Activated naive CD8-positive, alpha-beta T cell treated with anti-CD3 and anti-CD28 coated beads, Interleukin-2, amount 50 U/mL, for 24 hours (primary cell): Measurements from ENCODE around the gene VBP1.
"Not testable (repeated sequence)": the region's sequence is repeated elsewhere in the genome, so short reads cannot be mapped to it uniquely, and the experiment has no call there.

ENCODE experiments used
- ATAC-seq: fragments of 150-1000 bp; cut with Tn5 transposase; one replicate; pipeline ENCODE4 v1.10.0; 2021
- DNase-seq: peaks from one replicate; pipeline ENCODE4 v3.0.0; 2021
- H3K27ac Mint-ChIP-seq: one replicate; pipeline ENCODE4 v1.8.0; 2021; ENCODE audit warnings: mild to moderate bottlenecking, mixed read lengths
- H3K27me3 Mint-ChIP-seq: one replicate; pipeline ENCODE4 v1.8.0; 2021; ENCODE audit warnings: mixed read lengths
- H3K36me3 Mint-ChIP-seq: one replicate; pipeline ENCODE4 v1.8.0; 2021; ENCODE audit warnings: low read depth, mixed read lengths
- H3K4me1 Mint-ChIP-seq: one replicate; pipeline ENCODE4 v1.8.0; 2021; ENCODE audit warnings: mixed read lengths
- H3K4me3 Mint-ChIP-seq: one replicate; pipeline ENCODE4 v1.8.0; 2021; ENCODE audit warnings: mild to moderate bottlenecking, moderate library complexity, mixed read lengths
- H3K9me3 Mint-ChIP-seq: one replicate; pipeline ENCODE4 v1.8.0; 2021; ENCODE audit warnings: mixed read lengths

The VBP1 gene

GRCh38 chrX:155216179-155216939 lies at the start of gene VBP1:
Gene VBP1, plus strand, starts transcription at chrX:155216460. Its CDS starts 23 bp downstream, at chrX:155216483.
- Mint-ChIP-seq H3K27me3 (no peaks in the 10 kb centered on the region), H3K9me3 (no peaks in the 10 kb centered on the region), H3K4me1 (peaks cover 23% of the 10 kb centered on the region), H3K27ac (peak within 1 kb of the TSS; percentile 88), H3K36me3 (peaks cover 3% of the 10 kb centered on the region), H3K4me3 (peak within 1 kb of the TSS; percentile 92)
- peak; percentile 81 for DNase-seq
- ATAC-seq, result peak; percentile 99

DNA sequence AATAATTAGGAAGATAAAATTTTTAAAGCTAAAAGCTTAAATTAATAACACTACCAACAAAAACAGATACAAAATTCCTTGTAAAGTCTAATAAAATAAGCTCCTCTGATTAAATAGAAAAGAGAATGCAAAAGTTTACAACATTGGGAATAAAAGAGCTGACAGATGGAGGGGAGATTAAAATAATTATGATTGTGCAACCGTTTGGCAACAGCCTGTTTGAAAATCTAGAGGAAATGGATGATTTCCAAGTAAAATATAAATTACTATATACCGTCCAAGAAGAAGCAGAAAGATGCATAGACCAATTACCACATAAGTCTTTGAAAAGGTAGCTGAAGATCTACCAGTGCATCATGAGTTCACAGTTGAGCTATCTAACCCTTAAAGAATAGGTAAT lies 46.4 kb upstream of the VBP1 start:
- H3K4me1 Mint-ChIP-seq, result no peaks in the 10 kb centered on the region
- H3K36me3 Mint-ChIP-seq, result no peaks in the 10 kb centered on the region
- H3K27ac Mint-ChIP-seq, result no peak overlapping the region
- no peaks in the 10 kb centered on the region for H3K9me3 Mint-ChIP-seq
- ATAC-seq (no peak), DNase-seq (no peak)
- H3K4me3 Mint-ChIP-seq, result no peak overlapping the region
- H3K27me3 Mint-ChIP-seq, result no peaks in the 10 kb centered on the region

DNA sequence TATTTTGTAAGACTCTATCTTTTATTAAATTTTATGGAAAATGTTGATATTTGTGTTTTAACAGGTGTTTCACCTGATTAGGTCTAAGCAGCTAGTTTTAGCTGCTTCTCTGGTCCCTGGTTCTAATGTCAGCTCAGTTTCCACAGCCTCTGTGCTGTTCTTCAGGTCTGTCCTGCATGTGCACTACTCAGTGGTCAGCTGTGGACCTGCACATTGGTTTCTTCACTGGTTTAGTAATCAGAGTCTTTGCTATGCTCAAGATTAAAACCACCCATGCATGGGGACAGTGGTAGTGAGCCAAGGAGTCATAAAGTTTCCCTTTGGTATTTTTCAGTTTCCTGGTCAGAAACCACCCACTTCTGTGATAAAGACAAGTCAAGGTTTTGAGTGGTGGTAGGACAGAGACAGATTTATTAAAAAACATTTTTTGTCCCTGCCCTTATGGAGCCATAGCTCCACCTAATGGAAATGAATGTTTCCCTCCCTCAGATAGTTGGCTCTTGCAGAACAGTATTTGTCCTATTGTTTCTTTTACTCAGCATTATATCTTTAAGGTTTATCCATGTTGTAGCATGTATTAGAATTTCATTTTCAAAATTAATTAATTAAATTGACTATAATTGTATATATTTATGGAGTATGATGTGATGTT lies 36.8 kb upstream of the VBP1 start:
- Mint-ChIP-seq H3K4me3 (no peak overlapping the region), H3K27me3 (no peaks in the 10 kb centered on the region), H3K27ac (no peak overlapping the region), H3K9me3 (no peaks in the 10 kb centered on the region), H3K4me1 (no peaks in the 10 kb centered on the region), H3K36me3 (no peaks in the 10 kb centered on the region)
- no peak for ATAC-seq
- no peak for DNase-seq

DNA sequence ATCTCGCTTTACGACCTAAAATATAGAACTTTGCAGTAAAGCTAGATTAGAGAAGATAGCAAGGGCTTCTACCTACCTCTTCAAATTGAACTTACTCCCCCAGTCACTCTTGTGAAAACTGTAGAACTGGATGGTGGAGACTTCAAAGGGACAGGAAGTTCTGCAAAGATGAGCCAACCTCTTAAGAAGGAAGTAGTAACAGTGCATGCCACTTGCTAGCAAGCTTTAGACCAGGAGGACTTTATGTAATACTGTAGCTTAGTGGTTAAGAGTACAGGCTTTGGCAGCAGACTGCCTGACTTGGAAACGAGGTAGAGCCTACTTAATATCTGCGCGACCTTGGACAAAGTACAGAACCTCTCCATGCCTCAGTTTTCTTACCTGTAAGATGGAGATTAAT lies 27.5 kb upstream of the VBP1 start:
- no peak overlapping the region for H3K4me3 Mint-ChIP-seq
- no peak overlapping the region for H3K27ac Mint-ChIP-seq
- peaks cover 4% of the 10 kb centered on the region for H3K36me3 Mint-ChIP-seq
- peaks cover 26% of the 10 kb centered on the region for H3K4me1 Mint-ChIP-seq
- ATAC-seq (peak; percentile 40), DNase-seq (no peak)
- peaks cover 27% of the 10 kb centered on the region for H3K9me3 Mint-ChIP-seq
- H3K27me3 Mint-ChIP-seq, result no peaks in the 10 kb centered on the region

DNA sequence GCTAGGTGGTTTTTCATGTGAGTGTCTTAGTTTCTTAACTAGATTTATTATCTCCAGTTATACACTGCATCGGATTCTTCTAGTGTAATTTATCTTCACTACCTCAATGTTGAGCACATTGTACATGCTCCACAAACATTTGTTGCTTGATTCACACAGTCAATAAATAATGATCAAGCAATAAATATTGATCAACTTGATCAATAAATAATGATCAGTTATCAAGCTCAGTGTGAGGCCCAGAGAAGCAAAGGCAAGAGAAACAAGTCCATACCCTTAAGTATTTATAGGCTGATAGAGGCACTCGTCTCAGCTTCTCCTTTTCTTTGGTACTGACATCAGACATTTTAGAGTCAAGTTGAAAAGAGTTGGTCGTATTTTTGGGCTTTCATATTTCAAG lies 5.1 kb upstream of the VBP1 start:
- H3K36me3 Mint-ChIP-seq, result no peaks in the 10 kb centered on the region
- H3K9me3 Mint-ChIP-seq, result no peaks in the 10 kb centered on the region
- ATAC-seq (no peak), DNase-seq (no peak)
- H3K4me3 Mint-ChIP-seq, result no peak overlapping the region
- no peaks in the 10 kb centered on the region for H3K27me3 Mint-ChIP-seq
- peaks cover 7% of the 10 kb centered on the region for H3K4me1 Mint-ChIP-seq
- H3K27ac Mint-ChIP-seq, result no peak overlapping the region

DNA sequence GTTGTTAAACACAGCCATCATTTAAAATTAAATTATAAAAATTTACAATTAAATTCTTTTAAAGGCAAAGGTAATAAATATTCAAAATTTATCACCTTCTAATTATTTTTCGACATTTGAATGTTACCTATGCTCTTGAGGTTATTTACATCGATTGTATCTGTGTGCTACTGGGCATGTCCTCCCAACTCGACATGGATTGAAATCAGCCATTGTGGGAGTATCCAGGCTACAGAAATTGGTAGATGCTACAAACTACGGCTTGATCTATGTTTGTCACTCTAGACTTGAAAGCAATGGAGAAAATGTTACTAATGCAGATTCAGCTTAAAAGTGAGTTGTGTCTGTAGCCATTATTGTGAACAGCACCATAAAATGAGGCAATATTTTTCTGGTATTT lies 2.5 kb upstream of the VBP1 start:
- Mint-ChIP-seq H3K9me3 (no peaks in the 10 kb centered on the region), H3K4me3 (no peak overlapping the region), H3K4me1 (peaks cover 20% of the 10 kb centered on the region), H3K36me3 (no peaks in the 10 kb centered on the region), H3K27me3 (no peaks in the 10 kb centered on the region), H3K27ac (no peak overlapping the region)
- ATAC-seq (no peak), DNase-seq (no peak)

GRCh38 chrX:155215443-155216178 lies 649 bp upstream of the VBP1 start:
- Mint-ChIP-seq H3K9me3 (no peaks in the 10 kb centered on the region), H3K27me3 (no peaks in the 10 kb centered on the region), H3K4me3 (peak overlapping the region; percentile 92), H3K36me3 (peaks cover 2% of the 10 kb centered on the region), H3K27ac (peak overlapping the region; percentile 88), H3K4me1 (peaks cover 23% of the 10 kb centered on the region)
- ATAC-seq (peak; percentile 26), DNase-seq (no peak)

DNA sequence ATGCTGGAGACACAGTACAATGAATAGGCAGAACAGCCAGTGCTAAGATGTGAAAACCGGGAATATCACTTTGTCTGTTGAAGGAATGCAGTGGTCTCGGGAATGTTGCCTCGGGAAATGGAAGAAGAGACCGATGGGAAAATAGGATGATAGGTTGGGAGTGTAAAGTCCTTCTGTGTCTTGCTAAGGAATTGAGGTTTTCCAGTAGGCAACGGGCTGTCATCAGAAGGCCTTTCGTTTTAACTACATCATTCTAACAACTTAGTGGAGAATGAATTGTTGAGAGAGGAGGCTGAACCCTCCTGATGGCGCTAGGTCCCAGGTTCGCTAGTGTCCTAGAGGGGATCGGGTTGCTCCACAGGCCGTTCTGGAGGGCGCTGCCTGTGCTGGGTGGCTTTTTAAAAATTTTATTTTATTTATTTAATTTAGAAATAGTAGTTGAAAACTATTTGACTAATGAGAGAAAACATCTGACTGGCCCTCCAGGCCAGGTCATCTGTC lies 730 bp downstream of the VBP1 start:
- no peak for ATAC-seq
- peaks cover 10% of the 10 kb centered on the region for H3K36me3 Mint-ChIP-seq
- no peaks in the 10 kb centered on the region for H3K27me3 Mint-ChIP-seq
- H3K27ac Mint-ChIP-seq, result peak overlapping the region; percentile 88
- no peak for DNase-seq
- H3K4me3 Mint-ChIP-seq, result peak overlapping the region; percentile 92
- H3K4me1 Mint-ChIP-seq, result peaks cover 23% of the 10 kb centered on the region
- no peaks in the 10 kb centered on the region for H3K9me3 Mint-ChIP-seq

DNA sequence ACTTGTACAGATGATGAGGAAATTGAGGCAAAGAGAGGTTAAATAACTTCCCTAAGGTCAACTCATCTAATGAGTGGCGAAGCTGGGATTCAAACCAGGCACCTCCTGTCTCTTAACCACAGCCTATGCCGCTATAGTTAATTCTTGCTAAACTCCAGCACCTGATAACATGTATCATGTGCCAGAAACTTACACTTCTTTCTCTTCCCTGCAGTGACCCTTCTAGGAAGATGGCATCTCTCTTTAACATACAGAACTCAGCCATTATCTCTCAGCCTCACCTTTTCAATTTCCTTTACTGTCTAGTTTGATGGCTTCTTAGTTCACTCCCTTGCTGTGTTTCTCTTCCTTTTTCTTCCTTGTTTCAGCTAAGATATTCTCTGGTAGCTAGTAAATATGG lies 2.5 kb downstream of the VBP1 start:
- Mint-ChIP-seq H3K4me3 (peak overlapping the region; percentile 50), H3K27ac (no peak overlapping the region)

DNA sequence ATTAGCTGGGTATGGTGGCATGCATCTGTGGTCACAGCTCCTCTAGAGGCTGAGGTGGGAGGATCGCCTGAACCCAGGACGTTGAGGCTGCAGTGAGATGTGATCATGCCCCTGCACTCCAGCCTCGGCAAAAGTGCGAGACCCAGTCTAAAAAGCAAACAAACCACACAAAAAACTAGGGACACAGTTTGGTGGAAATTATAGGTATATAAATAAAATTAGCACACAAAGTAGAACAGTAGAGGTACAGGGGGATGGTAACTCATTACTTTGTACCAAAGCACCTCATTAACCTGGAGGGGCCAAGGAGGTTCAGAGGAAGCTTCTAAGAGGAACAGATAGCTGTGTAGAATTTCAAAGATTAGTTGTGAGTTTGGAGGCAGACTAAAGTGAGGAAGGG lies 5.1 kb downstream of the VBP1 start:
- Mint-ChIP-seq H3K4me1 (peaks cover 17% of the 10 kb centered on the region), H3K27me3 (no peaks in the 10 kb centered on the region), H3K36me3 (peaks cover 34% of the 10 kb centered on the region), H3K4me3 (no peak overlapping the region), H3K27ac (no peak overlapping the region), H3K9me3 (no peaks in the 10 kb centered on the region)
- ATAC-seq, result no peak
- DNase-seq, result no peak

More for the DNA sequence above, 2.5 kb downstream of the VBP1 start:
- Mint-ChIP-seq H3K27me3 (no peaks in the 10 kb centered on the region), H3K36me3 (peaks cover 21% of the 10 kb centered on the region), H3K9me3 (no peaks in the 10 kb centered on the region), H3K4me1 (peaks cover 23% of the 10 kb centered on the region)
- ATAC-seq (no peak), DNase-seq (no peak)

GRCh38 chrX:155223746-155224145 lies 7.5 kb downstream of the VBP1 start:
- not testable (repeated sequence) for H3K4me3 Mint-ChIP-seq, ATAC-seq, H3K27me3 Mint-ChIP-seq, DNase-seq, H3K4me1 Mint-ChIP-seq, H3K9me3 Mint-ChIP-seq, H3K27ac Mint-ChIP-seq
- peaks cover 35% of the 10 kb centered on the region for H3K36me3 Mint-ChIP-seq

DNA sequence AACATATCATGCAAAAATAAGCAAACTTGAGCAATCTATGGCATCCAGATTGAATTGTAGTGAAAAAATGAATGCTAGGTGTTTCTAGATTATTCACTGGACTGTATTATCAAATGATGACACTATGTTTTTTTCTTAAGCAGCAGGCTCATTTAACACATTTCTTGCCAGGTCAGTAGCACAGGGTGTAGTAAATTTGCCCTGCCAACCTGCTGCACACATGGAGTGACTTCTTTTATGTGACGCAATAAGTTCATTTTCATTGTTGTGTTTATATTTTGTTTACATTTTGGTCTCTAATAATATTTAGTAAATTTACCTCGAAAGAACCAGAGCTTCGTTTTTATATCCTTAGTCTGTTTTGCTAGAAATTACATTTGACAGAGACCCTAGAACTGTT lies 9.5 kb downstream of the VBP1 start:
- DNase-seq, result no peak
- Mint-ChIP-seq H3K27me3 (no peaks in the 10 kb centered on the region), H3K9me3 (no peaks in the 10 kb centered on the region), H3K36me3 (peaks cover 43% of the 10 kb centered on the region), H3K4me1 (no peaks in the 10 kb centered on the region), H3K27ac (no peak overlapping the region), H3K4me3 (no peak overlapping the region)
- ATAC-seq, result no peak

GRCh38 chrX:155231163-155231562 lies 14.9 kb downstream of the VBP1 start:
- ATAC-seq (no peak), DNase-seq (no peak)
- Mint-ChIP-seq H3K36me3 (peaks cover 29% of the 10 kb centered on the region), H3K27me3 (no peaks in the 10 kb centered on the region), H3K4me1 (peaks cover 7% of the 10 kb centered on the region), H3K4me3 (no peak overlapping the region), H3K27ac (no peak overlapping the region), H3K9me3 (no peaks in the 10 kb centered on the region)

- ATAC-seq (no peak), DNase-seq (no peak)
- Mint-ChIP-seq H3K27ac (no peak overlapping the region), H3K36me3 (peaks cover 29% of the 10 kb centered on the region), H3K9me3 (no peaks in the 10 kb centered on the region), H3K4me1 (peaks cover 6% of the 10 kb centered on the region), H3K27me3 (no peaks in the 10 kb centered on the region), H3K4me3 (no peak overlapping the region)
Measured at GRCh38 chrX:155235891-155236290, 19.6 kb downstream of the VBP1 start.

GRCh38 chrX:155237719-155238118 lies 21.5 kb downstream of the VBP1 start:
- no peak for ATAC-seq
- no peaks in the 10 kb centered on the region for H3K9me3 Mint-ChIP-seq
- no peaks in the 10 kb centered on the region for H3K27me3 Mint-ChIP-seq
- peaks cover 2% of the 10 kb centered on the region for H3K4me1 Mint-ChIP-seq
- H3K4me3 Mint-ChIP-seq, result no peak overlapping the region
- H3K36me3 Mint-ChIP-seq, result peaks cover 20% of the 10 kb centered on the region
- DNase-seq, result no peak
- no peak overlapping the region for H3K27ac Mint-ChIP-seq
